Measurements from ENCODE around the gene ARPP19.
A peak's percentile ranks its signal among the peaks of the same experiment; 100 is the strongest.
"Not testable (repeated sequence)": the region's sequence is repeated elsewhere in the genome, so short reads cannot be mapped to it uniquely, and the experiment has no call there.

ARPP19 gene, protein sequence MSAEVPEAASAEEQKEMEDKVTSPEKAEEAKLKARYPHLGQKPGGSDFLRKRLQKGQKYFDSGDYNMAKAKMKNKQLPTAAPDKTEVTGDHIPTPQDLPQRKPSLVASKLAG

DNA sequence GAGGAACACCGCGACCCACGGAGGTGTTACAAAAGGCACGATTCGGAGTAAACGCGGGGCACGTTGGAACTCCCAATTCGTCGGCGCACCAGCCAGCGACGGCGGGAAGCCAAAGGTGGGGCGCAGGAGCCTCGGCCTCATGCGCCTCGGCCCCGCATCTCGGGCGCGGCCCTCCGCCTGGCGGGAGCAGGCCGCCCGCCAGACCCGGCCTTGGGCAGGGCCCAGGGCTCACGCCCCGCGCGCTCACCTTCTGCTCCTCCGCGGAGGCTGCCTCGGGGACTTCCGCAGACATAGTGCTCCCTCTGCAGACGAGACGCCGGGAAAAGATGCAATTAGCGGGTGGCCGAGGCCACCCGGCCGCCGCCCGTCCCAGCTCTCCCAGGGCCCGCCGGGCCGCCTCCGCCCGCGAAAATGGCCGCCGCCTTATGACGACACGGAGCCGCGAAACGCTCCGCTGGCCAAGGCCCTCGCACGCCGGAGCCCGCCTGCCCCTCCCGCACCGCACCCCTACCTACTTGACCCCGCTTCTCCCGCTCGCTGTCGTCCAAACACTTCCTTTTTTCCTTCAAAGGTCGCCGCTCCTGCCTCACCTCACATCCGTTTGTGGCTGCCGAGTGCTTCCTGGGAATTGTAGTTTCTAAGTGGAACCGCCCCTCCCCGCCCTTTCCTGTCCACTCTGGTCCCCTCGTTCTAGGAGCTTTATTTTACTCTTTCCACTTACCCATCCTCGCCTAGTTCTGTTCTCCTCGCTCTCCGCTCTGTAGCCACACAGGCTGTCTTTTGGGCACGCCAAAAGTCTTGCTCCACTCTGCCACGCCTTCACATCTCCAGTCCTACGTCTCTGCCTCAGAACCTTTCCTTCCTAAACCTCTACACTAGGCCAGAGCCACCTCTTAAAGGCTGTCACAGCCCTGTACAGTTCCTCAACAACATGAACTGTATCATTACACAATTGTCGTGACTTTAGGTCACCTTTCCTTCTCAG lies at the start of gene ARPP19:
Gene ARPP19 (minus strand): TSS at position 430 of the 985 bp plus-strand sequence. CDS start 138 bp downstream, at position 292.
- peak; percentile 79 to 98 (median 88) for DNase-seq
- intact Hi-C loops (cut with DNase I), result loop anchor here (1.0 to 5.0 kb wide), 4 partner anchors 42 to 312 kb away; partner anchors contain the start of genes ATOSA and MYO5A

DNA sequence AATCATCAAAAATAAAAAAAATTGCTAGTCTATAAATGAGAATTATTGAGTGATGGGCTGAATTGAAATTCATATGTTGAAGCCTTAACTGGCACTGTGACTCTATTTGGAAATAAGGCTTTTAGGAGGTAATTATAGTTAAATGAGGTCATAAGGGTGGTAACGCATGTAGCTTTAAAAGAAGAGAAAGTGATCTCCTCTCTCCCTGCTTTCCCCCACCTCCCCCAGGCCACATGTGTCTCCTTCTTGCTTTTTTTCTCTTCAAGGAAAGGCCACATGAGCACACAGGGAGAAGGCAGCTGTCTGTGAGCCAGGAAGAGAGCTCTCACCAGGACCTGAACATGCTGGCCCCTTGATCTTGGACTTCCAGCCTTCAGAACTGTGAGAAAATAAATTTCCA lies 48.2 kb upstream of the ARPP19 start:
- intact Hi-C loops (cut with DNase I), result no loop called here
- no peak for DNase-seq

DNA sequence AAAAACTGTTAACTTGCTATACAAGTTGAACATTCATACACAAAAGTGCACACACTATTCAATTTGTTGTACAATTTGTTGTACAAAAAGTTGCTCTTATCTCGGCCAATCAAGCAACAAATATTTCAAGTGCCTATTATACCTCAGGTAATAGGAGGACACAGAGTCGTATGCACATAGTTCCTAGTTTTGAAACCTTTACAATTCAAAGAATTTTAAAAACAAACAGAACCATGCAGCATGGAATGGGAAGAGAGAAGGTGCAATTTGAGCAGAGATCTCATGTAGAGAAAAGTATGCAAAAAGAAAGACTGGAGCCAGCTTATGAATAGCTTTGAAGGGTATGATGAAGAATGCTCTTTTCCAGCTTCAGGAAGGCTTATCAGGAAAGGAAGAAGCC lies 46.5 kb upstream of the ARPP19 start:
- DNase-seq, result no peak
- intact Hi-C loops (cut with DNase I), result no loop called here

DNA sequence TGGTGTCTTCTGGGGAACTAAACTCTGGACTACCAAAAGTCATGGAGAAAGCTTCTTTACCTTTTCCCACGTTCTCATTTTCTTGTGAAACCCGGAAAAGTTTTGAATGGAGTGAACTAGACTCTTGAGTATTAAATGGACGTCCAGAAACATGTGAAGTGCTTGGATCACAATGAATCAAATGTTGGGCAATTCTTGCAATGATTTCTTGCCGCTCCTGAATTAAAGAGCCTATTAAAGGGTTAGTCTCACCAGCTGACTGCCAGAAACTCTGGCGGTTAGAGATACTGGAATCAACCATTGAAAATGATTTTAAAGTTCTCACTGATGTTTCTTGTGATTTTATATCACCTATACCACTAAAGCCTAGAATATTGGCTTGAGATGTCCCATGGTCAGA lies 40.8 kb upstream of the ARPP19 start:
- intact Hi-C loops (cut with DNase I), result no loop called here
- DNase-seq, result no peak

DNA sequence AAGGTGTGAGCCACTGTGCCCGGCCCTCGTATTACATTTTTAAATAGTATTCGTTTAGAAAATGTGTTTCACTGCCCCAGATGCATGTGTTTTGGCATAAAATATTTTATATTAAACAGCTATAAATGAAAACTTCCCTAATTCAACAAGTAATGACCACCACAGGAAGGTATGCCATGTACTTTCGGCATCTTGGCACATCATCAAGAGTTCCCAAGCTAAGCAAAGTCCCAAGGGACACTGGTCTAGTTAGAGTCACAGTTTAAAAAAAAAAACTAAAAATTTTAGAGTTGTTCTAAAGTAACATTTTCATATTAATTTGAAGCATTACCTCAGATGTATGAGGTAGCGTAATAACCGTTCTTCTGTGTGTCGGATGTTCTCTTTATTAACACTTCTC lies 15.6 kb upstream of the ARPP19 start:
- DNase-seq, result no peak

DNA sequence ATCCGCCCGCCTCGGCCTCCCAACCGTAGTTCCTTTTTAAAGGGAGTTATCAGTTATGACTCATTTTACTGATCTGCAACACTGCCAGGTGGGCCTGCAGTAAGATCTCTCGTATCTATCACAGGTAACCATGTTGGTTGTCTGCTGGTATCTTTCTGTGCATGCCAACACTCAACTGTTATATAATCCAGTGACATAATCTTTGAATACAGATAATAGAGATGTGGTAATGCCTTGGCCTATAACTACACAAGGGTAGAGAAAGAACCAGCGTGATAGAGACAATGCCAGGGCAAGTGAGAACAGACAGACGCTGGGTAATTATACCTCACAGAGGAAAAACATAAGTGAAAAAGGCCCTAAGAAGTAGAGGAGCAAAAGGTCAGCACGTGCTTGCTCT lies 11.0 kb upstream of the ARPP19 start:
- DNase-seq, result no peak
- intact Hi-C loops (cut with DNase I), result no loop called here

More for the DNA sequence above, 15.6 kb upstream of the ARPP19 start:
- intact Hi-C loops (cut with DNase I), result no loop called here

DNA sequence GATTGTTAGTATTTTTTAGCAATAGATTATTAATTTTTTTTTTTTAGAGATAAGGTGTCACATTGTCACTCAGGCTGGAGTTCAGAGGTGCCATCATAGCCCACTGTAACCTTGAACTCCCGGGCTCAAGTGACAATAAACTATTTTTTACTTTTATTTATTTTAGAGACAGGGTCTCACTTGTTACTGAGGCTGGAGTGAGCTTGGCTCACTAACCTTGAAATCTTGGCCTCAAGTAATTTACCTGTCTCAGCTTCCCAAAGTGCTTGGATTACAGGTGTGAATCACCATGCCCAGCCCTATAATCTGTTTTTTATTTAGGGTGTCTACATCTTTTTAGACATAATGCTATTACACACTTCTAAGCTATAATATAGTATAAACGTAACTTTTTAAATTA lies 7.9 kb upstream of the ARPP19 start:
- no peak for DNase-seq
- intact Hi-C loops (cut with DNase I), result no loop called here

DNA sequence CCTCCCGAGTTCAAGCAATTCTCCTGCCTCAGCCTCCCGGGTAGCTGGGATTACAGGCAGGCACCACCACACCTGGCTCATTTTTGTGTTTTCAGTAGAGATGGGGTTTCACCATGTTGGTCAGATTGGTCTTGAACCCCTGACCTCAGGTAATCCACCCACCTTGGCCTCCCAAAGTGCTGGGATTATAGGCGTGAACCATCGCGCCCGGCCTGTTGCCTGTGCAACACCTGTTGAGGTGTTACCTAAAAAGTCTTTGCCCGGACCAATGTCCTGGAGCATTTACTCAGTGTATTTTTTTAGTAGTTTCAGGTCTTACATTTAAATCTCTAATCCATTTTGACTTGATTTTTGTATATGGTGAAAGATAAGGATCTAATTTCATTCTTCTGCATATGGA lies 6.7 kb upstream of the ARPP19 start:
- DNase-seq; intact Hi-C loops (cut with DNase I): not testable (repeated sequence)

DNA sequence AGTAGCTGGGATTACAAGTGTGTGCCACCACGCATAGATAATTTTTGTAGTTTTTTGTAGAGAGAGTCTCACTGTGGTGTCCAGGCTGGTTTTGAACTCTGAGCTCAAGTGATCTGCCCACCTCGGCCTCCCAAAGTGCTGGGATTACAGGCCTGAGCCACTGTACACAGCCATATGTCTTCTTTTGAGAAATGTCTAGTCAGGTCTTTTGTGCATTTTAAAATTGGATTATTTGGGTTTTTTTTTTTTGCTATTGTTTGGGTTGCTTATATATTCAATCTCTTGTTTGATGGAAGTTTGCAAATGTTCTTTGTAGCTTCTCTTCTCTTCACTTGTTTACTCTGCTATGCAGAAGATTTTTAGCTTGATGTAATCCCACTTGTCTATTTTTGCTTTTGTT lies 6.2 kb upstream of the ARPP19 start:
- intact Hi-C loops (cut with DNase I), result no loop called here
- no peak for DNase-seq

DNA sequence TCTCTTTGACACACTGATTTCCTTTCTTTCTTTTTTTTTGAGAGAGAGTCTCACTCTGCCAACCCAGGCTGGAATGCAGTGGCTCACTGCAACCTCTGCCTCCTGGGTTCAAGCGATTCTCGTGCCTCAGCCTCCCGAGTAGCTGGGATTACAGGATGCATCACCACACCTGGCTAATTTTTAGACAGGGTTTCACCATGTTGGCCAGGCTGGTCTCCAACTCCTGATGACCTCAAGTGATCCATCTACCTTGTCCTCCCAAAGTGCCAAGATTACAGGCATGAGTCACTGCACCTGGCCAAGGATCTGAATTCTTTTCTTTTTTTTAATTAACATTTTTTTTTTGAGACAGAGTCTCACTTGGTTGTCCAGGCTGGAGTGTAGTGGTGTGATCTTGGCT lies 5.8 kb upstream of the ARPP19 start:
- intact Hi-C loops (cut with DNase I); DNase-seq: not testable (repeated sequence)

DNA sequence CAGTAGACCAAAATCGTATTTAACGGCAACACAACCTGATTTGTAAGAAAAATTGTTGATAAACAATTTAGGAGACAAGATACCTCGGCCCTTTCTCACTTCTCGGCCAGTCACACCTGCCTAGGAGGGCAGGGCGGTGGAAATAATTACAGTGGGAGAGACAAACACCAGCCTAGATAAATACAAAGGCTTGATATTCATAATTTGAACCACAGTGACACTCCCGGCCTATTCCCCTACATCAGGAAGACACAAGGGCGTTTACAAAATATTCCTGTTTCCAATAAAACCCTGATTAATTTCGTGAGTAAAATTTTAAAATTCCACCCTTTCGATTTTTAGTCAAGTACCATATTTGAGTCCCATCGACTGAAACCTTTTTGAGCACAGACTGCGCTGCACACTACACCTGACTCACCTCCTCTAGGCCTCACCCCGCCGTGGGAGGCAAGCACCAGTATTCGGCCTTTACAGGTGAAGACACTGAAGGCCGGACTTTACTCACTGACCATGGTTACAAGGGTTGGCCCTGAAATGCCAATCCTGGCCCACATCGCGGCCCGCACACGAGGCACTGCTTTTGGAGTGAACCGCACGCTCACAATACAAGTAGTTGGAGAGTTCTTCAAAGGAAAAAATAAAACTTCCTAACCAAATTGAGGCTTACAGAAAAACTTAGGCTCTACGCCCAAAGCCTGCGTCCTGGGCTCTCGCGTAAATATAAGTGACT lies 794 bp downstream of the ARPP19 start:
- DNase-seq, result peak in 2 of 10 donors; percentile 78 to 80
- intact Hi-C loops (cut with DNase I), result loop anchor here (1.0 to 5.0 kb wide), 4 partner anchors 41 to 311 kb away; partner anchors contain the start of genes ATOSA and MYO5A

DNA sequence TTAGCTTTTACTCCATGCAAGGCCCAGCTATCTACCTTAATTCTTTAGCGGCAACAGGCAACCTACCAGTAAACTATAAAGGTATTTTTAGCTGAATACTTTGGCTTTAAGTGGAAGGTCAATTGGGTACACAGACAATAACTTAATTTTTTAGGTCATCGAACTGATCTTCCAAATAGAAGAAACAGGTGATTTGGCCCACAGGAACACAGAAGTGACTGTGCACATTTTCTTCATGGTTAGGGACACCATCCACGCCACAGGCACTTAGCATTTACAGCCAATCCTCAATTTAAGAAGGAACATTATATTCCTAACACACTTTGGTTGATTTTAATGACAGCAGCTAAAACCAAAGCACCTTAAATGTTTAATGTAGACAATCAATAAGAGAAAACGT lies 1.9 kb downstream of the ARPP19 start:
- intact Hi-C loops (cut with DNase I), result loop anchor here (5.0 kb wide), 2 partner anchors 40 to 310 kb away; partner anchors contain the start of gene MYO5A
- DNase-seq, result no peak

DNA sequence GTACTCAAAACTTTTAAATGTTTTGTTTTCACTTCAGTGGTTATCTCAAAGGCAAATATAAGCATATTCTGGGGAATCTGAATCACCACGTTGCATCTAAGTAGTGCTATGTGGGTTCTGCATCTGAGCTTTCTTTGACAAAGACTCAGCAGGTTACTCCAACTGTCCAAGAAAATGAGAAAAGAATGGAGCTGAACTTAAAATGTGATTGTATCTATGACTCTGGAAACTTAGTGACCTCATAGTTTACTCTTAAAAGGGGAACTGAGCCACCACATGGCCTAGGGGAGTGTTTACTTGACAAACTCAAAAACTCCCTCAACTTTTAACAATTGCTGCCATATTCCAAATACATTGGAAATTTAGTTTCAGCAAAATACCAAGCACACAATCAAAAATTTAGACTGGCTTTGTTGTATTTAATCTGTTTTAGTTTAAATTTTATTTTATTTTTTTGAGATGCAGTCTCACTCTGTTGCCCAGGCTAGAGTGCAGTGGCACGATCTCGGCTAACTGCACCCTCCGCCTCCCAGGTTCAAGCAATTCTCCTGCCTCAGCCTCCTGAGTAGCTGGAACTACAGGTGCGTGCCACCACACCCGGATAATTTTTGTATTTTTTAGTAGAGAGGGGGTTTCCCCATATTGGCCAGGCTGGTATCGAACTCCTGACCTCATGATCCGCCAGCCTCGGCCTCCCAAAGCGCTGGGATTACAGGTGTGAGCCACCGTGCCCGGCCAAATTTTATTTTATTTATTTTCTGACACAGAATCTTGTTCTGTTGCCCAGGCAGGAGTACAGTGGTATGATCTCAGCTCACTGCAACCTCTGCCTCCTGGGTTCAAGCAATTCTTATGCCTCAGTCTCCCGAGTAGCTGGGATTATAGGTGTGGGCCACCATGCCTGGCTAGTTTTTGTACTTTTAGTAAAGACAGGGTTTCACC lies 3.1 kb downstream of the ARPP19 start:
- intact Hi-C loops (cut with DNase I), result loop anchor here (5.0 kb wide), 2 partner anchors 38 to 308 kb away; partner anchors contain the start of gene MYO5A
- DNase-seq, result peak in 1 of 10 donors; percentile 41

DNA sequence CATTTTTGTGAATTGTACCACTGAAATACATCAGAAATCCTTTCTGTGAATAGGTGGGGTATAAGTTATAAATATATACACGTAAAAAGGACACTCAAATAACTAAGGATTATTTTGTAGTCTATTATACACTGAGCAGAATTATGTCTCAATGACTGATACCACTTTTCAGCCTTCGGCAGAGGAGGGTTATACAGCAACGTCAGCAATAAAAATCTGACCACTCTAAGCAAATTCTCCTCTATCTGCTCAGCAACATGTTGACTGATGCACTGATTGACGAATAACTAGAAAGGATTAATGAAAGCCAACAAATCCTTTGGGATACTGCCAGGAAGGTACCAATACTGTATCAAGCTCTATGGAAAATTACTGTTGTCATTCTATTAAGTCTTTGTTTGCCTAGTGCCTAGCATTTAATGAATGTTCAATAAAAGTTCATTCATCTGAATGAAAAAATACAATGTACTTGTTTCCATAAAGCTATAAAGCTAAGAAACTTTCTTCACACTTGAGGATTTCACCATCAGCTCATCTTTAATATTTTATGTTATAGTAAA lies 5.2 kb downstream of the ARPP19 start:
- intact Hi-C loops (cut with DNase I), result no loop called here
- no peak for DNase-seq

DNA sequence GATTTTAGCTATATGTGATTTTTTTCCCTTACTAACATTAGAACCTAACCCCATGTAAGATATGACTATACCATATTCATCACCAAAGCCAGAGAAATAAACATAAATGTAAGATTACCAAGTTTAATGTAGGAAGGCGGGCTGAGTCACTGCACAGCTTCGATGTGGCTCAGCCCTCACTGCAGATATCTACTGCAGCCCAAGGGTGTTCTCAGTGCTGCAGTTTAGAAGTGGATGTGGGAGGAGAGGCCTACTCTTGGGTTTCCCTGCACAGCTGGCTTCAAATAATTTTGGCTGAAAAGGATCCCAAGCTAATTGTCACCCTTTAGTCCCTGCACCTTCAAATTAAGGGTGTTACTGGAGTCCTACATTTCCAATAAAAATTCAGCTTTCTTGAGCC lies 9.3 kb downstream of the ARPP19 start:
- intact Hi-C loops (cut with DNase I), result no loop called here
- DNase-seq, result peak in 5 of 10 donors; percentile 22 to 87 (median 45)

DNA sequence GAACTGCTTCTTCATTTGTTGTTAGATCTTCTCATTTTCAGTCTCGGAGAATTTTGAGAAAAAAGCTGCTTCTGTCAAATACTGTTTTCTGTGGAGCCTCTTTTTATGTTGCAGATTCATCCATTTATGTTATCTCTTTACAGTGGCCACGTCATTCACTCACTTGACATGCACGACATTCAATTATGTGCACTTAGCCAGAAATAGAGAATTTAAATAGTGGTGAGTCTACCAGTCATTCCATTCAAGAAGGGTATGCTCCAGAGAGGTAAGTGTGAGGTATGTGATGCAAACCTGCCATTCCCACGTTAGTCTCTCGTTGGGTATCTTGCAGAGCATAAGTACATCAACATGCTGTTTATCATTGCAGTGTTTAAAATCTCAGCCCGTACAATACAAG lies 9.8 kb downstream of the ARPP19 start:
- intact Hi-C loops (cut with DNase I), result no loop called here
- DNase-seq, result no peak

DNA sequence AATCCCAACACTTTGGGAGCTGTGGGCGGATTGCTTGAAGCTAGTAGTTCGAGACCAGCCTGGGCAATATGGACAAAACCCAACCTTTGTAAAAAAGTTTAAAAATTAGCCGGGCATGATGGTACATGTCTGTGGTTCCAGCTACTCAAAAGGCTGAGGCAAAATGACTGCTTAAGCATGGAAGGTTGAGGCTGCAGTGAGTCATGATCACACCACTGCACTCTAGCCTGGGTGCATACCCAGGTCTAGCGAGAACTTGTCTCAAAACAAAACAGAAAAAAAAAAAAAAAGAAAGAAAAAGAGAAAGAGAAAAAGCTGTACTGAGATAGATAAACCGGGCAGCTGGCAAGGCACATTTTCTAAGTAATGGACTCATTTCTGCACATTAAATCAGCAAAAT lies 10.6 kb downstream of the ARPP19 start:
- DNase-seq, result no peak
- intact Hi-C loops (cut with DNase I), result no loop called here

DNA sequence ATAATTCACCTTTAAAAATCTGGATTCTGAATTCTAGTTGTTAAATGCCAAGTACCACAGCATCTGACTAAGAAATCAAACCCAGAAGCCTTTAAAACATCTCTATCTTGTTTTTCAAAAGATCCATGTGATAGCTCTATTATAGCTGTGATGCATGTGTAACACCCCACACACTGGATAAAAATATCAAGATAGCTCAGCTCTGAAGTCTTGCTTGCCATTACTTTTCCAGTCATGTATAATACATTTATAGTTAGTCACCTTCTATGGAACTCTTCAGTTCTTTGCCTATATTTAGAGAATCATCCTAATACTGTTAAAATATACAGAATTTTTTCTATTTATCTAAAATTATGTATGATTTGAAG lies 11.6 kb downstream of the ARPP19 start:
- intact Hi-C loops (cut with DNase I), result no loop called here
- DNase-seq, result no peak

DNA sequence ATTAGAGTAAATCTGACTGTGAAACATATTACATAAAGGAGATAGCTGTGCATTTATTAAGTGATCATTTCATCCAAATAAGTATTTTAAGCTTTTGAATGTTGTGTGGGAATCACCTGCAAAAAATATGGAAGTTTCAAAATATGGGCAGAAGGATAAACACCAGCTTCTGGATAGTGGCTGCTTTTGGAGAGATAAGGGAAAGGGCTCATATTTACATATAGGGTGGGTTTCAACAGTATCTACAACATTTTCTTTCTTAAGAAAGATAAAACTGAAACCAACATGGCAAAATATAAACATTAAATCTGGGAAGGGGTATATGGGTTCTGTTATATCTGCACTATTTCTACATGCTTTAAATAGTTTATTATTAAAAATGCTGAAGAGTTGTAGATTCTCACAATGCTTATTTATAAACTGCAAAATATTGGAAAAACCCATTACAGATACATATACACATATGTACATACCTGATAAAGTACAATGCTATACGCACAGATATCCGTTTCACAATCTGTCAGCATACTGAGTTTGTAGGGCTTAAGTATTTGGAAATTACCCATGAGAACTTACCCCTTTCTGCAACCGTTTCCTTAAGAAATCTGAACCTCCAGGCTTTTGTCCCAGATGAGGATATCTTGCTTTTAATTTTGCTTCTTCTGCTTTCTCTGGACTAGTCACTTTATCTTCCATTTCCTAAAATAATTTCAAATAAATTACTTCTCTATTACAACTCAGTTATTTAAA lies 12.1 kb downstream of the ARPP19 start:
- intact Hi-C loops (cut with DNase I), result no loop called here
- DNase-seq, result no peak
